K562 (cell line): Measurements from ENCODE around the gene PHC3. TPM values are rescaled to one million over a fixed set of nuclear protein-coding genes. Genes with fewer than 3 reads are reported as not detected.

Experiments
- ATAC-seq: fragments of 200-7000 bp; cut with Tn5 transposase; 3 replicates; pipeline ENCODE4 v1.9.1; 2020; ENCODE audit warnings: moderate library complexity
- BruUV-seq: library from RNA; stranded (reverse); fragments of 400-500 nt; replicated peaks from 2 replicates; lab custom pipeline; 2021; lab: Mats Ljungman, UMichigan
- CTCF ChIA-PET: fragments of 300-600 bp; formaldehyde crosslinking; extraction: SDS; loops from one replicate; lab custom pipeline; 2021; ENCODE audit warnings: low intra/inter-chr PET ratio; lab: Yijun Ruan, JAX
- POLR2A ChIA-PET: fragments of 300-600, 350-650 bp; sonication (Branson Sonifier 250); formaldehyde crosslinking; extraction: SDS; loops from one replicate; lab custom pipeline; 2021; ENCODE audit warnings: antibody characterized with exemption, inconsistent platforms; lab: Yijun Ruan, JAX
- DNase-seq, 4 experiments: peaks; one replicate each; pipeline versions ENCODE4 v3.0.0 to v3.0.0-alpha.2; 2011 to 2018; ENCODE audit warnings: low spot score in 3 of 4, mixed read lengths in 3 of 4; ENCODE audit errors: extremely low read depth in 1 of 4
- FAIRE-seq: peaks from 2 replicates; lab custom pipeline; 2011; peaks lifted over from hg19 to GRCh38; lab: Jason Lieb, UNC
- H2AFZ ChIP-seq: 2 replicates; pipeline ENCODE4 v1.6.0; 2011; ENCODE audit warnings: low read depth, low read length, control low read depth, inconsistent platforms
- H3K27ac ChIP-seq: fragments of 200-600 bp; 3 replicates; pipeline ENCODE4 v1.8.0; 2011; ENCODE audit warnings: low read depth, mild to moderate bottlenecking, control low read depth, inconsistent platforms, low read length, moderate library complexity, mixed read lengths; ENCODE audit errors: extremely low read depth
- H3K27me3 ChIP-seq, 2 experiments: fragments of 300-600 bp in 1 of 2; 2 replicates in 1 of 2; 3 replicates in 1 of 2; pipeline versions ENCODE4 v1.6.0 to v1.8.0; 2011; ENCODE audit warnings: inconsistent platforms in 2 of 2, low read length in 2 of 2, mild to moderate bottlenecking in 1 of 2, mixed read lengths in 1 of 2, moderate library complexity in 1 of 2; ENCODE audit not compliant: control insufficient read depth in 2 of 2, insufficient read depth in 2 of 2
- H3K36me3 ChIP-seq: fragments of 300-600 bp; 3 replicates; pipeline ENCODE4 v1.8.0; 2011; ENCODE audit warnings: mild to moderate bottlenecking, low read length, inconsistent platforms; ENCODE audit not compliant: control insufficient read depth, insufficient read depth
- H3K4me1 ChIP-seq, 2 experiments: fragments of 200-600 bp in 1 of 2; replicated peaks in 1 of 2; 2 replicates in 1 of 2; 3 replicates in 1 of 2; pipeline versions ENCODE4 v1.5.1 to v1.8.0; 2011; ENCODE audit warnings: inconsistent platforms in 2 of 2, low read length in 2 of 2, mild to moderate bottlenecking in 1 of 2, mixed read lengths in 1 of 2, moderate library complexity in 1 of 2; ENCODE audit not compliant: control insufficient read depth in 2 of 2, insufficient read depth in 2 of 2
- H3K4me2 ChIP-seq: 2 replicates; pipeline ENCODE4 v1.6.1; 2011; ENCODE audit warnings: low read length, control low read depth, inconsistent platforms, mixed read lengths; ENCODE audit not compliant: insufficient read depth
- H3K4me3 ChIP-seq: fragments of 200-600 bp; sonication (generic), shearing (Covaris generic); 2 replicates; pipeline ENCODE4 v1.5.1; 2016; ENCODE audit warnings: control low read depth, inconsistent platforms
- H3K79me2 ChIP-seq: fragments of 200-600 bp; 3 replicates; pipeline ENCODE4 v1.8.0; 2011; ENCODE audit warnings: low read length, inconsistent platforms; ENCODE audit not compliant: control insufficient read depth, insufficient read depth
- H3K9ac ChIP-seq, 2 experiments: 2 replicates each; pipeline versions ENCODE4 v1.6.0 to v1.6.1; 2011; ENCODE audit warnings: low read depth in 2 of 2, low read length in 2 of 2, control low read depth in 1 of 2, inconsistent platforms in 1 of 2, mild to moderate bottlenecking in 1 of 2, mixed read lengths in 1 of 2; ENCODE audit not compliant: insufficient read depth in 1 of 2
- H3K9me1 ChIP-seq: one replicate; pipeline ENCODE4 v1.6.0; 2011; ENCODE audit warnings: inconsistent platforms, mild to moderate bottlenecking, low read length, moderate library complexity; ENCODE audit not compliant: control insufficient read depth, insufficient read depth
- H3K9me3 ChIP-seq: replicated peaks from 2 replicates; pipeline ENCODE4 v1.5.1; 2011; ENCODE audit warnings: low read depth, low read length, inconsistent platforms; ENCODE audit not compliant: control insufficient read depth, insufficient read depth
- H4K20me1 ChIP-seq: replicated peaks from 2 replicates; pipeline ENCODE4 v1.6.1; 2011; ENCODE audit warnings: low read length, inconsistent platforms, mixed read lengths; ENCODE audit not compliant: control insufficient read depth, insufficient read depth
- MEIS2 ChIP-seq: fragments of 450-650 bp; IDR thresholded peaks from 2 replicates; pipeline ENCODE4 v1.6.1; 2014; ENCODE audit warnings: mild to moderate bottlenecking; ENCODE audit not compliant: partially characterized antibody
- ZNF609 ChIP-seq: sonication (generic); formaldehyde crosslinking; IDR thresholded peaks from 2 replicates; pipeline ENCODE4 v1.8.1; 2023; ENCODE audit warnings: missing genetic modification reagents, mild to moderate bottlenecking, borderline replicate concordance
- WGBS: fragments of 100-300 bp; shearing (Covaris generic); methylation state at CpG from one replicate; pipeline ENCODE4 v1.1.6; 2016; ENCODE audit warnings: low coverage, mixed read lengths; ENCODE audit not compliant: insufficient coverage; ENCODE audit errors: missing lambda C conversion rate; 5-methylcytosine and 5-hydroxymethylcytosine counted together
- in situ Hi-C: fragments of 300-500 bp; cut with MboI; formaldehyde crosslinking; loops from 4 replicates; pipeline ENCODE4 v1.15.0; 2018; ENCODE audit warnings: inconsistent platforms, mixed read lengths
- intact Hi-C: fragments of 100-400 bp; cut with micrococcal nuclease; formaldehyde crosslinking; loops from 2 replicates; pipeline ENCODE4 v1.14.2; 2022
- polyA plus RNA-seq, 8 experiments: library from polyadenylated mRNA; depleted of rRNA in 4 of 8; stranded (reverse) in 5 of 8; unstranded in 3 of 8; fragments of >200 nt; fragmentation: Nextera tagmentation in 2 of 8; fragmentation: Illumina TruSeq in 1 of 8; extraction: Ambion mirVana in 2 of 8; extraction: Trizol in 1 of 8; gene quantifications; 2 replicates each; pipeline versions ENCODE4 v1.2.1 to v1.2.3, GENCODE V29; 2011 to 2014; ENCODE audit warnings: inconsistent platforms in 1 of 8, missing spikeins in 1 of 8
- total RNA-seq, 7 experiments: library from RNA; depleted of rRNA in 6 of 7; stranded (reverse); fragments of >200 nt in 6 of 7; fragmentation: Illumina TruSeq in 2 of 7; extraction: Trizol in 2 of 7; gene quantifications; 2 replicates each; pipeline versions ENCODE4 v1.2.1 to v1.2.3, GENCODE V29; 2011 to 2021; ENCODE audit warnings: low replicate concordance in 1 of 7
- TF ChIP-seq, protein P1 (sequence below), 2 experiments: IDR thresholded peaks in 1 of 2; conservative IDR thresholded peaks in 1 of 2; 2 replicates each; pipeline ENCODE4 v1.6.1; 2016; ENCODE audit warnings: low read depth in 2 of 2, mild to moderate bottlenecking in 1 of 2, missing compliant biosample characterization in 1 of 2, missing genetic modification characterization in 1 of 2, moderate library complexity in 1 of 2

The PHC3 gene
- total and polyA plus RNA-seq, 9 of the 15 experiments (the other 6 are each of a cell fraction or from before 2014, with no cell fraction given), result 3.1 to 21.6 (median 10.5) TPM

DNA sequence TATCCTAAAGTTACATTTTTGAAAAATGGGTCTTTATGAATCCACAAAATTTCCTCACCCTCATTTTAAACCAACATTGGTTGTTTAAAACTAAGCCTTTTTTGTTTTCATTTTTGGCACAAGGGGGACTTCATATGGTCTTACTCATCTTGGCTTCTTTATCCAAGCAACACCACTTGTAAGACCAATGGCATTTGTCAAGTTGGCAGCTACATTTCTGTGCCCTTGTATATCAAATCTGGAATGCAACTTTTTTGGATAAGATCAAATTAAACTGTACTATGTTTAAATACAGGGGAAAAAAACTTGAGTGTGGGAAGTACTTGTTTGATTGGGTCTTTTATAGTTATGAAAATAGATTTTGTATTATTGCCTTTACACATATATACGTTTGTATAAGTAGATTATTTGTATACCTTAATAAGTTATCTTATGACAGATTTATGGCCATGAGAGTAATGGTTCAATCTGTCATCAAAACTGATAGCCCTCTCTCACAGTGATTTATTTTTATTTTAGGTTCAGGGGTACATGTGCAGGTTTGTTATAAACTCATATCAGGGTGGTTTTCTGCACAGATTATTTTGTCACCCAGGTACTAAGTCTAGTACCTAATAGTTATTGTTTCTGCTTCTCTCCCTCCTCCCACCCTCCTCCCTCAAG, 100.3 kb downstream of the PHC3 start:
- ChIA-PET CTCF (no interaction called here), POLR2A (no interaction called here)
- DNase-seq, result no peak
- no peak overlapping the region for H2AFZ ChIP-seq
- peaks cover 0 to 7% of the 10 kb centered on the region in 2 experiments; a peak in 3 of 5 replicates for H3K4me1 ChIP-seq
- H3K9me1 ChIP-seq, result no peaks in the 10 kb centered on the region
- no peak for FAIRE-seq
- ATAC-seq, result no peak
- intact Hi-C loops (no loop called here), in situ Hi-C loops (no loop called here)
- no peaks in the 10 kb centered on the region for H3K79me2 ChIP-seq
- H3K36me3 ChIP-seq, result peaks cover 18% of the 10 kb centered on the region; the same call in 2 of the 3 replicates
- no peak overlapping the region for H3K4me3 ChIP-seq
- H3K27ac ChIP-seq, result no peak overlapping the region
- H3K27me3 ChIP-seq, result no peaks in the 10 kb centered on the region
- BruUV-seq, result no TSS peak
- H4K20me1 ChIP-seq, result no peaks in the 10 kb centered on the region
- 33% methylated on average over 1 of the region's 1 CpG for WGBS
- H3K4me2 ChIP-seq, result no peak overlapping the region
- no peak overlapping the region for H3K9ac ChIP-seq
- H3K9me3 ChIP-seq, result no peaks in the 10 kb centered on the region
- peak; percentile 63 for TF ChIP-seq MEIS2
- no peak for TF ChIP-seq ZNF609
- TF ChIP-seq, protein P1, sequence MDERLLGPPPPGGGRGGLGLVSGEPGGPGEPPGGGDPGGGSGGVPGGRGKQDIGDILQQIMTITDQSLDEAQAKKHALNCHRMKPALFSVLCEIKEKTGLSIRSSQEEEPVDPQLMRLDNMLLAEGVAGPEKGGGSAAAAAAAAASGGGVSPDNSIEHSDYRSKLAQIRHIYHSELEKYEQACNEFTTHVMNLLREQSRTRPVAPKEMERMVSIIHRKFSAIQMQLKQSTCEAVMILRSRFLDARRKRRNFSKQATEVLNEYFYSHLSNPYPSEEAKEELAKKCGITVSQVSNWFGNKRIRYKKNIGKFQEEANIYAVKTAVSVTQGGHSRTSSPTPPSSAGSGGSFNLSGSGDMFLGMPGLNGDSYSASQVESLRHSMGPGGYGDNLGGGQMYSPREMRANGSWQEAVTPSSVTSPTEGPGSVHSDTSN (CRISPR knock-in tag; IDR thresholded peaks at IDR 0.05; ENCODE audit: low read depth), result no peak
- TF ChIP-seq, protein P1 (tag; conservative IDR thresholded peaks at IDR 0.05; ENCODE audit: low read depth), result 0 out of 2 replicates have a peak, but pooled peaks have one; percentile 11
- TF ChIP-seq, all 486 proteins: peak for 2
